ENCODE data around the gene SCAMP5. TPM values are rescaled to one million over a fixed set of nuclear protein-coding genes. Genes with fewer than 3 reads are reported as not detected.

SCAMP5 gene
- total and polyA plus RNA-seq, 2 of the 13 experiments (the other 11 are each of a cell fraction or from before 2014, with no cell fraction given) = 34.3 to 49.0 TPM

DNA sequence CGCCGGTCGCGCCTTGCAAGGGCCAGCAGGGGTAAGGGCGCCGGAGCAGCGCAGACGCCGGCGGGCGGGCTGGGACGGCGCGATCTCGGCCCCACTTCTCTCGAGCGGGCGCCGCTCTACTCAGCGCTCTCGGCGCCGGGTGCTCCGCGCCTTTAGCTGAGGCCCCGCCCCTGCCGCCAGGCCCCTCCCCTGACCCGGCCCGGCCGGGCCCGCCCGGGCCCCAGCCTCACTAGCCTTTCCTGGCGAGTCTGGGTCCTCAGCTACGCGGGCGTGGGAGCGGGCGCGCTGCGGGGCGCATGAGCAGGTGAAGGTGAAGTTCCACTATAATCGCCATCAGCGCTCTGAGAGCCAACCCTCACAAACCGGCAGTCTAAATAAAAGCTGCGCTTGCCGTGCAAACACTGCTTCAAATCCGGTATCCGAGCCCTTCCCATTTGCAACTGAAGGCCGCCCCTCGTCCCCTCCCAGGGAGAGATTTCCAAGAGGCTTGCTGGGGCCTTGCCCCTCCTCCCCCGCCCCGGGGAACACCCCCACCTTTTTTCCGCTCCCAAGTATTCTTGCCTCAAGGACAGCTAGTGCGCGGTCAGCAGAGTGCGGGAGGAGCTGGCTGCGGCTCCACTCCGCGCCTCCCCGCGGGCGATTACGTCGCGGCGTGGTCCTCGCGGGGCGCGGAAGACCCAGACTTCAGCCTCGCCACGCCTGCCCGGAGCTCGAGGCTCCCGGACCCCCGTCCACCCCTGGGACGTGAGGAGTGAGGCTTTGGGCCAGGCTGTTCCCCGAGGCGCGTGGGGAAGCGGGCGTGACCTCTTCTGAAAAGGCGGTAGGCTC lies 38.5 kb upstream of the SCAMP5 start, which contains the start of gene RPP25 (continued):
- TF ChIP-seq, protein P1, sequence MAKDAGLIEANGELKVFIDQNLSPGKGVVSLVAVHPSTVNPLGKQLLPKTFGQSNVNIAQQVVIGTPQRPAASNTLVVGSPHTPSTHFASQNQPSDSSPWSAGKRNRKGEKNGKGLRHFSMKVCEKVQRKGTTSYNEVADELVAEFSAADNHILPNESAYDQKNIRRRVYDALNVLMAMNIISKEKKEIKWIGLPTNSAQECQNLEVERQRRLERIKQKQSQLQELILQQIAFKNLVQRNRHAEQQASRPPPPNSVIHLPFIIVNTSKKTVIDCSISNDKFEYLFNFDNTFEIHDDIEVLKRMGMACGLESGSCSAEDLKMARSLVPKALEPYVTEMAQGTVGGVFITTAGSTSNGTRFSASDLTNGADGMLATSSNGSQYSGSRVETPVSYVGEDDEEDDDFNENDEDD (CRISPR knock-in tag; IDR thresholded peaks at IDR 0.05; ENCODE audit: borderline replicate concordance) = peak; percentile 28; the same call in 1 of the 2 replicates
- TF ChIP-seq, protein P2, sequence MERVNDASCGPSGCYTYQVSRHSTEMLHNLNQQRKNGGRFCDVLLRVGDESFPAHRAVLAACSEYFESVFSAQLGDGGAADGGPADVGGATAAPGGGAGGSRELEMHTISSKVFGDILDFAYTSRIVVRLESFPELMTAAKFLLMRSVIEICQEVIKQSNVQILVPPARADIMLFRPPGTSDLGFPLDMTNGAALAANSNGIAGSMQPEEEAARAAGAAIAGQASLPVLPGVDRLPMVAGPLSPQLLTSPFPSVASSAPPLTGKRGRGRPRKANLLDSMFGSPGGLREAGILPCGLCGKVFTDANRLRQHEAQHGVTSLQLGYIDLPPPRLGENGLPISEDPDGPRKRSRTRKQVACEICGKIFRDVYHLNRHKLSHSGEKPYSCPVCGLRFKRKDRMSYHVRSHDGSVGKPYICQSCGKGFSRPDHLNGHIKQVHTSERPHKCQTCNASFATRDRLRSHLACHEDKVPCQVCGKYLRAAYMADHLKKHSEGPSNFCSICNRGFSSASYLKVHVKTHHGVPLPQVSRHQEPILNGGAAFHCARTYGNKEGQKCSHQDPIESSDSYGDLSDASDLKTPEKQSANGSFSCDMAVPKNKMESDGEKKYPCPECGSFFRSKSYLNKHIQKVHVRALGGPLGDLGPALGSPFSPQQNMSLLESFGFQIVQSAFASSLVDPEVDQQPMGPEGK (CRISPR knock-in tag; IDR thresholded peaks at IDR 0.05) = 0 out of 2 replicates have a peak, but pooled peaks have one; percentile 41
- TF ChIP-seq ZBTB1 (CRISPR knock-in tag; IDR thresholded peaks at IDR 0.05; ENCODE audit: borderline replicate concordance) (no peak), ZNF101 (CRISPR knock-in tag; IDR thresholded peaks at IDR 0.05; ENCODE audit: borderline replicate concordance, low read depth) (no peak), MTA1 (CRISPR knock-in tag; IDR thresholded peaks at IDR 0.05; ENCODE audit: borderline replicate concordance) (peak; percentile 43; the same call in 1 of the 2 replicates), HHEX (CRISPR knock-in tag; IDR thresholded peaks at IDR 0.05) (no peak), AHR (CRISPR knock-in tag; IDR thresholded peaks at IDR 0.05) (0 out of 2 replicates have a peak, but pooled peaks have one; percentile 39), ZNF713 (CRISPR knock-in tag; IDR thresholded peaks at IDR 0.05) (no peak), CHD4 (IDR thresholded peaks at IDR 0.05; ENCODE audit: borderline replicate concordance, low read length) (0 out of 2 replicates have a peak, but pooled peaks have one; percentile 1), YY1 (IDR thresholded peaks at IDR 0.05; ENCODE audit: insufficient read depth, insufficient replicate concordance, low read depth, low read length) (no peak), ZNF629 (CRISPR knock-in tag; conservative IDR thresholded peaks at IDR 0.05) (no peak), ZNF383 (CRISPR knock-in tag; IDR thresholded peaks at IDR 0.05; ENCODE audit: borderline replicate concordance) (no peak), GABPB1 (CRISPR knock-in tag; IDR thresholded peaks at IDR 0.05) (peak; percentile 46; the same call in 1 of the 2 replicates), KLF15 (CRISPR knock-in tag; IDR thresholded peaks at IDR 0.05; ENCODE audit: borderline replicate concordance) (no peak)
- TF ChIP-seq, protein P3, sequence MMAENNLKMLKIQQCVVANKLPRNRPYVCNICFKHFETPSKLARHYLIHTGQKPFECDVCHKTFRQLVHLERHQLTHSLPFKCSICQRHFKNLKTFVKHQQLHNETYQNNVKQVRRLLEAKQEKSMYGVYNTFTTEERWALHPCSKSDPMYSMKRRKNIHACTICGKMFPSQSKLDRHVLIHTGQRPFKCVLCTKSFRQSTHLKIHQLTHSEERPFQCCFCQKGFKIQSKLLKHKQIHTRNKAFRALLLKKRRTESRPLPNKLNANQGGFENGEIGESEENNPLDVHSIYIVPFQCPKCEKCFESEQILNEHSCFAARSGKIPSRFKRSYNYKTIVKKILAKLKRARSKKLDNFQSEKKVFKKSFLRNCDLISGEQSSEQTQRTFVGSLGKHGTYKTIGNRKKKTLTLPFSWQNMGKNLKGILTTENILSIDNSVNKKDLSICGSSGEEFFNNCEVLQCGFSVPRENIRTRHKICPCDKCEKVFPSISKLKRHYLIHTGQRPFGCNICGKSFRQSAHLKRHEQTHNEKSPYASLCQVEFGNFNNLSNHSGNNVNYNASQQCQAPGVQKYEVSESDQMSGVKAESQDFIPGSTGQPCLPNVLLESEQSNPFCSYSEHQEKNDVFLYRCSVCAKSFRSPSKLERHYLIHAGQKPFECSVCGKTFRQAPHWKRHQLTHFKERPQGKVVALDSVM (CRISPR knock-in tag; IDR thresholded peaks at IDR 0.05) = no peak
- TF ChIP-seq, protein P4, sequence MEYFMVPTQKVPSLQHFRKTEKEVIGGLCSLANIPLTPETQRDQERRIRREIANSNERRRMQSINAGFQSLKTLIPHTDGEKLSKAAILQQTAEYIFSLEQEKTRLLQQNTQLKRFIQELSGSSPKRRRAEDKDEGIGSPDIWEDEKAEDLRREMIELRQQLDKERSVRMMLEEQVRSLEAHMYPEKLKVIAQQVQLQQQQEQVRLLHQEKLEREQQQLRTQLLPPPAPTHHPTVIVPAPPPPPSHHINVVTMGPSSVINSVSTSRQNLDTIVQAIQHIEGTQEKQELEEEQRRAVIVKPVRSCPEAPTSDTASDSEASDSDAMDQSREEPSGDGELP (IDR thresholded peaks at IDR 0.05; ENCODE audit: borderline replicate concordance, low read depth) = no peak
- TF ChIP-seq, protein P5, sequence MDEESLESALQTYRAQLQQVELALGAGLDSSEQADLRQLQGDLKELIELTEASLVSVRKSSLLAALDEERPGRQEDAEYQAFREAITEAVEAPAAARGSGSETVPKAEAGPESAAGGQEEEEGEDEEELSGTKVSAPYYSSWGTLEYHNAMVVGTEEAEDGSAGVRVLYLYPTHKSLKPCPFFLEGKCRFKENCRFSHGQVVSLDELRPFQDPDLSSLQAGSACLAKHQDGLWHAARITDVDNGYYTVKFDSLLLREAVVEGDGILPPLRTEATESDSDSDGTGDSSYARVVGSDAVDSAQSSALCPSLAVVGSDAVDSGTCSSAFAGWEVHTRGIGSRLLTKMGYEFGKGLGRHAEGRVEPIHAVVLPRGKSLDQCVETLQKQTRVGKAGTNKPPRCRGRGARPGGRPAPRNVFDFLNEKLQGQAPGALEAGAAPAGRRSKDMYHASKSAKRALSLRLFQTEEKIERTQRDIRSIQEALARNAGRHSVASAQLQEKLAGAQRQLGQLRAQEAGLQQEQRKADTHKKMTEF (CRISPR knock-in tag; IDR thresholded peaks at IDR 0.05) = peak; percentile 20; the same call in 1 of the 2 replicates

Data from HepG2 (cell line).